ENCODE measurements around the gene EPB41L1.

GRCh38 chr20:36153204-36153603 lies 1.3 kb upstream of the EPB41L1 start:
- no peak for TF ChIP-seq RAD21 (IDR thresholded peaks at IDR 0.05; ENCODE audit: low read depth)
- TF ChIP-seq MAX (IDR thresholded peaks at IDR 0.05): no peak
- TF ChIP-seq TEAD4 (IDR thresholded peaks at IDR 0.05): no peak
- no peak for TF ChIP-seq TCF12 (IDR thresholded peaks at IDR 0.05; ENCODE audit: low read depth)
- no peak for TF ChIP-seq CREB1 (IDR thresholded peaks at IDR 0.05; ENCODE audit: low read depth)
- TF ChIP-seq FOXM1 (IDR thresholded peaks at IDR 0.05; ENCODE audit: borderline replicate concordance, low read depth): no peak
- no peak for TF ChIP-seq NFIC (IDR thresholded peaks at IDR 0.05)
- TF ChIP-seq EP300 (IDR thresholded peaks at IDR 0.05; ENCODE audit: borderline replicate concordance): no peak
- TF ChIP-seq YY1 (IDR thresholded peaks at IDR 0.05; ENCODE audit: low read depth): no peak
- no peak for TF ChIP-seq EGR1 (IDR thresholded peaks at IDR 0.05)
- no peak for TF ChIP-seq REST (IDR thresholded peaks at IDR 0.05; ENCODE audit: low read depth)
- no peak for TF ChIP-seq TAF1 (IDR thresholded peaks at IDR 0.05; ENCODE audit: low read depth)

All from Ishikawa (cell line).